ENCODE results near the gene FEM1A.

DNA sequence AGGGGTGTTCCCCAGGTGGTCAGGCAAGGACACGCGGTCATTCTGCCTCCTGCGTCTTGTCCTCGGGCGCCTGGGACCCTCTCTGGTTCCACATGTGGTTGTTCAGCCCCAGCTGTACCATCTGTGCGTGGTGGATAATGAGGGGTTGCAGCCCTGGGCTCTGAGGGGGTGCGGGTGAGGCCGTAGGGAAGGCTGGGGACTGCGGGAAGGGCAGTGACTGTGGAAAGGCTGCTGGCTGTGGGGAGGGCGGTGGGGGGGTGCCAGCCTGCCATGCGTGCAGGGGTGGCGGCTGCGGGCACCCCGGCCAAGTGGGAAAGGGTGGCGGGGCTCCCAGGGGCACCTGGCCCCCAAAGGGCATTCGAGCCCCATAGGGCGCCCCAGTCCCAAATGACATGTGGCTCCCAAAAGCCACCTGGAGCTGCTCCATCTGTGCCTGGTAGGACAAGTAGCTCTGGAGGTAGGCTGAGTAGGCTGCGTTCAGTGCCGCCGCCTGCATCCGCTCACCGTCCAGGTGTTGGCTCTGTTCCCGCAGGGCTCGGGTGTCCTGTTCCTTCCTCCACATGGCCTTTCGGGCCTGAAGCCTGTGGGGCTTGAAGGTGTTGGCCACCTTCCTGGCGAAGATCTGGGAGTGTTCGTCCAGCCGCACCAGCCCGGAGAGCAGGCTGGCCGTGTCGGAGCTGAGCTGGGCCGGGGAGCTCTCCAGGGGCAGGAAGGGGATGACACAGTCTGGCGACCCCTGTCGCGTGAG lies 24.8 kb downstream of the FEM1A start:
- TF ChIP-seq EZH2 (IDR thresholded peaks at IDR 0.05; ENCODE audit: borderline replicate concordance, low read depth, low read length, severe bottlenecking) (no peak), POLR2A (IDR thresholded peaks at IDR 0.05; ENCODE audit: low read depth, low read length) (no peak), POLR2AphosphoS5 (IDR thresholded peaks at IDR 0.05; ENCODE audit: insufficient read depth, low read depth, low read length) (no peak), JUN (IDR thresholded peaks at IDR 0.05; ENCODE audit: borderline replicate concordance, insufficient read depth, insufficient read length, low read depth) (no peak)
- TF ChIP-seq, protein P1, sequence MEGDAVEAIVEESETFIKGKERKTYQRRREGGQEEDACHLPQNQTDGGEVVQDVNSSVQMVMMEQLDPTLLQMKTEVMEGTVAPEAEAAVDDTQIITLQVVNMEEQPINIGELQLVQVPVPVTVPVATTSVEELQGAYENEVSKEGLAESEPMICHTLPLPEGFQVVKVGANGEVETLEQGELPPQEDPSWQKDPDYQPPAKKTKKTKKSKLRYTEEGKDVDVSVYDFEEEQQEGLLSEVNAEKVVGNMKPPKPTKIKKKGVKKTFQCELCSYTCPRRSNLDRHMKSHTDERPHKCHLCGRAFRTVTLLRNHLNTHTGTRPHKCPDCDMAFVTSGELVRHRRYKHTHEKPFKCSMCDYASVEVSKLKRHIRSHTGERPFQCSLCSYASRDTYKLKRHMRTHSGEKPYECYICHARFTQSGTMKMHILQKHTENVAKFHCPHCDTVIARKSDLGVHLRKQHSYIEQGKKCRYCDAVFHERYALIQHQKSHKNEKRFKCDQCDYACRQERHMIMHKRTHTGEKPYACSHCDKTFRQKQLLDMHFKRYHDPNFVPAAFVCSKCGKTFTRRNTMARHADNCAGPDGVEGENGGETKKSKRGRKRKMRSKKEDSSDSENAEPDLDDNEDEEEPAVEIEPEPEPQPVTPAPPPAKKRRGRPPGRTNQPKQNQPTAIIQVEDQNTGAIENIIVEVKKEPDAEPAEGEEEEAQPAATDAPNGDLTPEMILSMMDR (IDR thresholded peaks at IDR 0.05; ENCODE audit: extremely low read depth in 1 of 2, insufficient read depth in 1 of 2, low read depth in 1 of 2, low read length in 2 of 2) = no peak
- TF ChIP-seq, protein P2, sequence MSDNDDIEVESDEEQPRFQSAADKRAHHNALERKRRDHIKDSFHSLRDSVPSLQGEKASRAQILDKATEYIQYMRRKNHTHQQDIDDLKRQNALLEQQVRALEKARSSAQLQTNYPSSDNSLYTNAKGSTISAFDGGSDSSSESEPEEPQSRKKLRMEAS (IDR thresholded peaks at IDR 0.05; ENCODE audit: insufficient read depth, insufficient read length) = no peak

Data from endothelial cell of umbilical vein (primary cell).